ENCODE results near the gene EEPD1. TPM values are rescaled to one million over a fixed set of nuclear protein-coding genes. Genes with fewer than 3 reads are reported as not detected.

Gene EEPD1
- total RNA-seq, 1 experiment from 2014 or later: 0.70 TPM

DNA sequence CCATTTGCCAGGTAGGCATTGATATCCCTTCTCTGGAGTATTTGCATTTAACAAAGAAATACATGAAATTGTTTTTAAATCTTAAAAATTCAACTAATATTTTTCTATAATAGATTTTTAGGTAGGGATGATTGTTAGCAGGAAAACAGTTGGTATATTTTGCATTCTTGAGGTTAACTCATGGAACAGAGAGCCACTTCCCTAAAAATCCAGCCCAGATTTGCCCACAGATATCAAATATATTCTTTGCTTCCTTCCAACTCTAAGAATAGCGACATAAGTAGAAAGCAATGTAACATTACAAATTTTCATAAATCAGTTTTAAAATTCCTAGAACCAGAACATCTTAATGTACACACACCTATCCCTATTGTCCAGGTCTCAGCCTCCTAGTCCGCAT, 191.6 kb downstream of the EEPD1 start:
- Mint-ChIP-seq H3K9me3 (ENCODE audit: unreplicated experiment) (no peaks in the 10 kb centered on the region), H3K27ac (ENCODE audit: low read depth, unreplicated experiment) (no peak overlapping the region), H3K36me3 (ENCODE audit: insufficient read depth, unreplicated experiment) (no peaks in the 10 kb centered on the region), H3K27me3 (ENCODE audit: insufficient read depth, unreplicated experiment) (no peaks in the 10 kb centered on the region), H3K4me3 (ENCODE audit: unreplicated experiment) (no peak overlapping the region), H3K4me1 (ENCODE audit: insufficient read depth, unreplicated experiment) (peaks cover 37% of the 10 kb centered on the region)
- DNase-seq (ENCODE audit: unreplicated experiment): no peak
- BruUV-seq (replicated peaks): no TSS peak
- TF ChIP-seq, protein P1, sequence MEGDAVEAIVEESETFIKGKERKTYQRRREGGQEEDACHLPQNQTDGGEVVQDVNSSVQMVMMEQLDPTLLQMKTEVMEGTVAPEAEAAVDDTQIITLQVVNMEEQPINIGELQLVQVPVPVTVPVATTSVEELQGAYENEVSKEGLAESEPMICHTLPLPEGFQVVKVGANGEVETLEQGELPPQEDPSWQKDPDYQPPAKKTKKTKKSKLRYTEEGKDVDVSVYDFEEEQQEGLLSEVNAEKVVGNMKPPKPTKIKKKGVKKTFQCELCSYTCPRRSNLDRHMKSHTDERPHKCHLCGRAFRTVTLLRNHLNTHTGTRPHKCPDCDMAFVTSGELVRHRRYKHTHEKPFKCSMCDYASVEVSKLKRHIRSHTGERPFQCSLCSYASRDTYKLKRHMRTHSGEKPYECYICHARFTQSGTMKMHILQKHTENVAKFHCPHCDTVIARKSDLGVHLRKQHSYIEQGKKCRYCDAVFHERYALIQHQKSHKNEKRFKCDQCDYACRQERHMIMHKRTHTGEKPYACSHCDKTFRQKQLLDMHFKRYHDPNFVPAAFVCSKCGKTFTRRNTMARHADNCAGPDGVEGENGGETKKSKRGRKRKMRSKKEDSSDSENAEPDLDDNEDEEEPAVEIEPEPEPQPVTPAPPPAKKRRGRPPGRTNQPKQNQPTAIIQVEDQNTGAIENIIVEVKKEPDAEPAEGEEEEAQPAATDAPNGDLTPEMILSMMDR (IDR thresholded peaks at IDR 0.05; ENCODE audit: unreplicated experiment): no peak
- POLR2A ChIA-PET: no interaction called here
- CTCF ChIA-PET: no interaction called here
- intact Hi-C loops (cut with micrococcal nuclease): no loop called here

DNA sequence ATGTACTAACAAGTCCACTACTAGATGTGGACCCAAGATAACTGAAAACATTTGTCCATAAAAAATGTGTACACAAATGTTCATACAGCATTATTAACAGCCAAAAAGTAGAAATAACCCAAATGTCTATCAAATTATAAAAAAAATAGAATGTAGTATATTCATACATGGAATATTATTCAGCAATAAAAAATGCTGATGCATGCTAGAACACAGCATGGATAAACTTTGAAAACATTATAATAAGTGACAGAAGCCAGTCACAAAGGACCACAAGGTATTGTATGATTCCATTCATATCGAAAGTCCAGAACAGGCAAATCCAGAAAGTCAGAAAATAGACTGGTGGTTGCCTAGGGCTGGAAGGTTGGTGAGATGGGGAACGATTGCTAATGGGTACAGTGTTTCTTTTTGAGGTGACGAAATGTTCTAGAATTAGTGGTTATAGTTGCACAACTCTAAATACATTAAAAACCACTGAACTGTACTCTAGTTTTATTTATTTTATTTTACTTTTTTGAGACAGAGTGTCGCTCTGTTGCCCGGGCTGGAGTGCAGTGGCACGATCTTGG, 193.3 kb downstream of the EEPD1 start:
- peak; percentile 69 for DNase-seq (ENCODE audit: unreplicated experiment)
- intact Hi-C loops (cut with micrococcal nuclease): no loop called here
- no peak overlapping the region for H3K4me3 Mint-ChIP-seq (ENCODE audit: unreplicated experiment)
- ChIA-PET CTCF (interaction anchor here (0.6 kb wide), 1 partner anchor 20 kb away, joined by 3 read pairs; no protein-coding TSS in a partner anchor), POLR2A (no interaction called here)
- no peak overlapping the region for H3K27ac Mint-ChIP-seq (ENCODE audit: low read depth, unreplicated experiment)
- no peaks in the 10 kb centered on the region for H3K9me3 Mint-ChIP-seq (ENCODE audit: unreplicated experiment)
- BruUV-seq (replicated peaks): no TSS peak
- TF ChIP-seq, protein P1 (IDR thresholded peaks at IDR 0.05; ENCODE audit: unreplicated experiment): no peak
- H3K36me3 Mint-ChIP-seq (ENCODE audit: insufficient read depth, unreplicated experiment): no peaks in the 10 kb centered on the region
- peaks cover 40% of the 10 kb centered on the region for H3K4me1 Mint-ChIP-seq (ENCODE audit: insufficient read depth, unreplicated experiment)
- H3K27me3 Mint-ChIP-seq (ENCODE audit: insufficient read depth, unreplicated experiment): no peaks in the 10 kb centered on the region

DNA sequence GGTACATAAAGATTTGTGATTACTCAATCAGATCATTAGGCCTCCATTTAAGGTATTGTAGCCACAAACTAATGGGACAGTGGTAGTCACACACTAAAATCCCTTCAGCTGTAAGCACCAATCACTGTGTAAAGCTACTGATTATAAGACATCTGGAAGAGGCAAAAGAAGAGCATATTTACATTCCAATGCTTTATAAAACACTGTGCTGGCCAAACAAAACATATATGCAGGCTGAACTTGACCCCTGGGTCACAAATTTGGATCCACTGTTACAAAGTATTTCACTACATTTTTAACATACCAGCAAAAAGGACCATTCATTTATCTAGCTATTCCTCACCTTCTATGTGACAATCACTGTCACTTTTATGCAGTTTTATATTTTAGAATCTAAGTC, 195.2 kb downstream of the EEPD1 start:
- Mint-ChIP-seq H3K27me3 (ENCODE audit: insufficient read depth, unreplicated experiment) (no peaks in the 10 kb centered on the region), H3K4me3 (ENCODE audit: unreplicated experiment) (no peak overlapping the region), H3K27ac (ENCODE audit: low read depth, unreplicated experiment) (peak overlapping the region; percentile 46), H3K9me3 (ENCODE audit: unreplicated experiment) (no peaks in the 10 kb centered on the region), H3K4me1 (ENCODE audit: insufficient read depth, unreplicated experiment) (peaks cover 31% of the 10 kb centered on the region), H3K36me3 (ENCODE audit: insufficient read depth, unreplicated experiment) (no peaks in the 10 kb centered on the region)
- ChIA-PET POLR2A (interaction anchor here (1.0 to 1.9 kb wide), 4 partner anchors 8 to 41 kb away, joined by 3 to 7 read pairs (median 3); no protein-coding TSS in a partner anchor), CTCF (interaction anchor here (0.8 to 1.0 kb wide), 2 partner anchors 29 to 30 kb away, joined by 3 to 4 read pairs; no protein-coding TSS in a partner anchor)
- peak; percentile 35 for DNase-seq (ENCODE audit: unreplicated experiment)
- BruUV-seq (replicated peaks): no TSS peak
- intact Hi-C loops (cut with micrococcal nuclease): no loop called here
- TF ChIP-seq, protein P1 (IDR thresholded peaks at IDR 0.05; ENCODE audit: unreplicated experiment): no peak

DNA sequence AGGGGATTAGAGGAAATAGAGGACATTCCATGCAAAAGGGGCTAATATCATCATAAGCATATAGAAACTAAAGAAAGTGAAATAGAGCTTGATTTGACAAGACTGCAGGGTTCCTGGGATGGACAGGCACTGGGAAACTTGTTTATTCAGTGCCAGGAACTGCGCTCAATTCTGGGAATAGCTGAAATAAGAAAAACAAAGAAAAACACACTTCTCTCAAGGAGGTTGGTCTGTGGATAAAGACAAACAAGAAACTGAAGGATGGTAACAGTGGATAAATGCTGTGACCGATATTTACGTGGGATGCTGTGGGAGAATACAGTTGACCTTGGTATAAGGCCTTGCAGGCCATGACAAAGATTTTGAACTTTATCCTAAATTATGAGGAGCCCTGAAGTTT, 195.7 kb downstream of the EEPD1 start:
- no peaks in the 10 kb centered on the region for H3K9me3 Mint-ChIP-seq (ENCODE audit: unreplicated experiment)
- ChIA-PET CTCF (interaction anchor here (1.0 kb wide), 1 partner anchor 31 kb away, joined by 4 read pairs; no protein-coding TSS in a partner anchor), POLR2A (interaction anchor here (1.0 to 1.9 kb wide), 4 partner anchors 9 to 40 kb away, joined by 3 to 7 read pairs (median 3); no protein-coding TSS in a partner anchor)
- H3K4me3 Mint-ChIP-seq (ENCODE audit: unreplicated experiment): no peak overlapping the region
- H3K27ac Mint-ChIP-seq (ENCODE audit: low read depth, unreplicated experiment): peak overlapping the region; percentile 46
- no TSS peak for BruUV-seq (replicated peaks)
- H3K4me1 Mint-ChIP-seq (ENCODE audit: insufficient read depth, unreplicated experiment): peaks cover 26% of the 10 kb centered on the region
- no peaks in the 10 kb centered on the region for H3K36me3 Mint-ChIP-seq (ENCODE audit: insufficient read depth, unreplicated experiment)
- TF ChIP-seq, protein P1 (IDR thresholded peaks at IDR 0.05; ENCODE audit: unreplicated experiment): no peak
- no peak for DNase-seq (ENCODE audit: unreplicated experiment)
- intact Hi-C loops (cut with micrococcal nuclease): no loop called here
- H3K27me3 Mint-ChIP-seq (ENCODE audit: insufficient read depth, unreplicated experiment): no peaks in the 10 kb centered on the region

Measured in MCF 10A (cell line).